ENCODE measurements around the gene MAMDC2.

Gene MAMDC2

GRCh38 chr9:70061776-70062175 is 18.1 kb downstream of the MAMDC2 start:
- no peak for DNase-seq (ENCODE audit: low read depth in 2 of 2)

DNA sequence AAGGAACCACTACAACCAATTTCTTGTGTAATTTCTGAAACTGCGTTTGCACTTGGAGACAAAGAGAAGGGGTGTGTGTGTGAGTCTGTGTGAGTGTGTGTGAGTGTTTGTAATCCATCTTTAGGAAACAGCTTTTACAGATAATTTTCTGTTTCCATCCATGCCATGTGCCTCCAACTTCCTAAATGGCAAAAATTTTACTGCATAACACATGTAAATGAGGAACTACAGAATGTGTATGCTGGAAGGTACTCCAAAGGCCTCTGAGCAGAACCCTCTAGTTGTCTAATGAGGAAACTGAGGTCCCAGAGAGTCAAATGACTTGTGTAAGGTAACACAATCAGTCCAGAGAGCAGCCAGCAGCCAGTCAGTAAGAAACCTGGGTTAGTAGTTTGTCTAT is 20.8 kb downstream of the MAMDC2 start:
- DNase-seq (ENCODE audit: low read depth in 2 of 2), result no peak

DNA sequence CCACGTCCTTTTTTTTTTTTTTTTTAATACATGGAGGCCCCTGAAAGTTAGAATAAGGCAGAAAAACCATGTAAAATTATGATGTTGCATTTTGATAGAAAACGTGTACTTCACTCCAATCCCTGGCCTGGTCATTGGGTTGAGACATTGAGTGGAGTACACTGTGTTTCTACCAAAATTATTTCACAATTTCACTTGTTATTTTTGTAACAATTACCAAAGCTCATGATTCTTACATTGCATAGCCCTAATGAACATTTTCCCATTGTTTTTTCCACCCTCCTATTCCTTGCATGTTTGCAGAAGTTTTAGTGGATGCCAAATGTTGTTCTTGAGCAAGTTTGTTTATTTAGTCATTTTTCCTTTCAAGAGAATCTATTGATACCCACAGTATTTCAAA is 21.9 kb downstream of the MAMDC2 start:
- no peak for DNase-seq (ENCODE audit: low read depth in 2 of 2)

GRCh38 chr9:70066418-70066817 is 22.8 kb downstream of the MAMDC2 start:
- DNase-seq (ENCODE audit: low read depth in 2 of 2), result no peak

- no peak for DNase-seq (ENCODE audit: low read depth in 2 of 2)
These were observed 23.2 kb downstream of the MAMDC2 start for GRCh38 chr9:70066874-70067273.

GRCh38 chr9:70069704-70070103 is 26.1 kb downstream of the MAMDC2 start:
- DNase-seq (ENCODE audit: low read depth in 2 of 2), result no peak

DNA sequence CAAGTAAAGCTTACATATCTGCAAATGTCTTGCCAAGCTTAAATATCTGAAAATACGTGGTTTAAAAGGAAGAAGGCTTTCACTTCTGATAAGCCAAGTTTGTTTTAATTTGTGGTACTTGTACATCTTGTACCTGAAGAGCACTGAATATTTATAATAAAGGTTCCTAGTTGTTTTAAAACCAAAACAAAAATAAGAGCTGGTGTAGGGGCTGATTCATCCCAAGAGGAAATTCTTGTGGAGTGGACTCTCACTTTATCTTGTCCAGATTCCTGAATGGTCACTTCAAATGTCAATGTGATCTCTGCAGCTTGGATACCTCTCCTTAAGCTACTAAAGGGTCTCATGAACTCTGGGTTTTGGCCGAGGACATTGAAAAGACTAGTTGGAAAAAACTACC is 29.5 kb downstream of the MAMDC2 start:
- no peak for DNase-seq (ENCODE audit: low read depth in 2 of 2)

DNA sequence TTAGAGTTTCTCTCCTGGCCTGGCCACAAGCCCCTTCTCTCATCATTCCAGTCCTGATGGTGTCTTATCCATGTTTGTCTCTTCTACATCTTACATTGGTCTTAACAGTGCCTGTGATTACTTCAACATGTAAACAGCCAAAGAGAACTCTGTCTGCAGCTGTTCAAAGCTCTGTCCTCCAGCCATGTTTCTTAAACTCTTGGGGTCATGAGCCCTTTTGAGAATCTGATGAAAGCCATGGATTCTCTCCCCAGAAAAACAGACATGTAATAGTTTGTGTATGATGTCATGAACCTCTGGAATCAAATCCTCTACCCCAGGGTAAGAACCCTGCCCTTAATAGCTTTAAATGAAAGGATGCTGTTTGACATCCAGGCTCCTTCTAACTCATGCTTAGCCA is 30.1 kb downstream of the MAMDC2 start:
- DNase-seq (ENCODE audit: low read depth in 2 of 2), result no peak

GRCh38 chr9:70076678-70077077 is 33.0 kb downstream of the MAMDC2 start:
- DNase-seq (ENCODE audit: low read depth in 2 of 2), result no peak

- DNase-seq (ENCODE audit: low read depth in 2 of 2), result no peak
These were observed 35.9 kb downstream of the MAMDC2 start for GRCh38 chr9:70079417-70080037.

DNA sequence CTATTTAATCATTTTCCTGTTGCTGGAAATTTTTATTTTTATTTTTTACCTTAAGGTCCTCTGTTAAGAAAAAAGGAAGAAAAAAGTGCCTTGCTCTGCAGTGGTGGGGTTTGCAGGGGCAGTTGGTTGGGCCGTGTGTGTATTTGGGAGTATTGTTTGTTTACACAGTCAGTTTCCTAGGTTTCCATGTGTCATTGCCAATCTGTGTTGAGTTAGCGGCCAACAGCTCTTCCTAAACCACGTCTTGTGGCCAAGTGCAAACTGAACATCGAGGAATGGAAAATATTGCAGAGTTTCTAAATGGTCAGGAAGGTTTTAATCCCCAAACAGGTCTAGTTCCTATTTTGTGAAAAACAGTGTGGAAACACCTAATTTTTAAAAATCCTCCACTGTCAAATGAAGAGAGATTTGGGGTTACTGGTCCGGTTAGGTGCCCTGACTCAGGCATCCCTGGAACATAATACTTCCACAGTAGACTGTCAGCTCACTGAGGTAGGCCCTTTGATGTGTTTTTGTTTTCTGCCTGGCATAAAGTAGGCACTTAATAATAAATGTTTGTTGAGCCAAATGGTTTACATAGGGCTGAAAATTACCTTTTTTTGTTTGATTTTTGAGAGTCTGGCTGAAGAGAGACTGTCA is 37.0 kb downstream of the MAMDC2 start:
- DNase-seq (ENCODE audit: low read depth in 2 of 2), result no peak

- no peak for DNase-seq (ENCODE audit: low read depth in 2 of 2)
These were observed 37.5 kb downstream of the MAMDC2 start for GRCh38 chr9:70081120-70081495.

GRCh38 chr9:70083429-70083828 is 39.8 kb downstream of the MAMDC2 start:
- DNase-seq (ENCODE audit: low read depth in 2 of 2), result no peak

GRCh38 chr9:70085241-70085640 is 41.6 kb downstream of the MAMDC2 start:
- peak in 1 of 2 experiments; percentile 5 for DNase-seq (ENCODE audit: low read depth in 2 of 2)

DNA sequence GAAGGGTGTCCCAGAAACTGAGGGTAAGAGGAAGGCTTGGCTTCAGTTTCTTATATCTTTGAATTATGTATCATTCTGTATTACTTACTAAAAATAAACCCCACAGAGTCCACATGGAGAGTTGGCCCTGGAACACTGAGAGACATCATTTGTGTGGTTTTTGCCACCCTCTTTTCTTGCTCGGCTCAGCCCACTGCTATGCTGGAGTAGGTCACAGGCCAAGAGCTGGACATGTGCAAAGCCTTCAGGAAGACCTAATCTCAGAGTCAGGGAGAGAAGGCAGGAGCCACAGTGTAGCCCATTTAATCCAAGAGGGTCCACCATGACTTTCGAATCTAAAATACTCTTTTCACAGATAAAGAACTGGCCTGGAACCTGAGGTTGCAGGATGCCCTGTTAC is 47.5 kb downstream of the MAMDC2 start:
- no peak for DNase-seq (ENCODE audit: low read depth in 2 of 2)

DNA sequence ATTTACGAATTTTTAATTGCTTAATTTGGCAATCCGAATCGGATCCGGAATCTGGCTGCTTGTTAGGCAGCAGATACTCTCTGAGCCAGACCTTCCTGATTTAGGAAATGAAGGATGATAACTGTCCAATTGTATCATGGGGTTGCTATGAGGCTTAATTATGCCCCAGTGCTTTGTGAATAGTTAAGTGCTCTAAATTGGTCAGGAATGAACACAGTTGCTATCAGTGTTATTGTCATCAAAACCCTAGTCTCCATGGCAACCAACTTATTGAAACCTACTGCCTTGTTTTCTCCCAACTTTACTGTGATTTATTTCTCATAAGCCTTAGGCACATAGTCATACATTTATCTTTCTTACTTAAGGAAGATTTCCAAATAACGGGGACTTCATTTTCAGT is 47.9 kb downstream of the MAMDC2 start:
- DNase-seq (ENCODE audit: low read depth in 2 of 2), result no peak

DNA sequence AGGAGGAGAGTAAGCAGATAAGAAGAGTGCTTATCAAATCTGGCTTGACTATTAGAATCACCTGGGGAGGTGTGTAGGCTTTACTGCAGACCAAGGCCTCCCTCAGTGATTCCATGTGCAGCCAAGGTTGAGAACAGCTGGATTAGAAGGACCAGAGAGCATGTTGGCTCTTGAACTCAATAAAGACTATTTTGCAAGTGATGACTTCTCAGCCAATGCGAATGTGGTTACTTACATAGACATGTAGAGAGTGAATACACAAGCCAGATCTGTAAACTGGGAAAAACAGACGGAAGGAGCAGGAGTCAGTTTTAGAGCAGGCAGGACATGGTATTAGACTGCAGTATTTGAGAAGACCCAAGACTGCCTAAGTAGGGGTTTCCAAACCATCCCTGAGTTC is 48.5 kb downstream of the MAMDC2 start:
- no peak for DNase-seq (ENCODE audit: low read depth in 2 of 2)

GRCh38 chr9:70093095-70093494 is 49.4 kb downstream of the MAMDC2 start:
- no peak for DNase-seq (ENCODE audit: low read depth in 2 of 2)

DNA sequence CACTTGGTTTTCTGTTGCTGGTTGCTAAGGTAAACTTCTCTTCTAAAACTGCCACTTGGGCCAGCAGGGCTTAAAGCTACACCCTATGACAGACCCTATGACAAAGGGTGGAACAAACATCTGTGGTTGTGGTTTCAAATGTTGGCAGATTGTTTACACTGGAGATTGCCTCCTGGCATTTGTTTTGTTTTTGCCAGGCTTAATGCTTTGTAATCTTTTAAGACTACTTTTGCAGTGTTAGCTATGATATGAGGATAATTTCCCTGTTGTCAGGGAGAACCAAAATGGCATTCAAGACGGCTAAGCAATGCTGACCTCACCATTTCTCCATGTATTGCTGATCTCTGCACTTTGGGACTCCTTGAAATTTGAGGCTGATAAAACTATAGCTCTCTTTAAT is 50.3 kb downstream of the MAMDC2 start:
- DNase-seq (ENCODE audit: low read depth in 2 of 2), result no peak

DNA sequence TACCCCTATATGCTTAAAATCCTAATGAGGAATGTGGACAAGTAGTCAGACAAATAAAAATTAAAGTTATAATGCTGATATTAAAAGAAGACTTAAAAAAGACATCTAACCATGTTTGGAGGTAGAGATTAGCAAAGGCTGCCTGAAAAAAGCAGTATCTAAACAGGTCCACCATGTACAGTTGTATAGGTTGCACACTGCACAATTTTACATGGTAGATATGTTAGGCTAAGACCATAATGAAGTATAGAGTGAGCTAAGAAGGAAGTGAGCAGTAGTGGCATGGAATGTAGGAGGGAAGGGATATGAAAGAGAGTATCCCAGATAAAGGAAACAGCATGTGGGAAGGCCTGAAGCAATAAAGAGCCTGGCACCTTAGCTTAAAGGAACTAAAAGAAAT is 51.1 kb downstream of the MAMDC2 start:
- no peak for DNase-seq (ENCODE audit: low read depth in 2 of 2)

GRCh38 chr9:70097187-70097586 is 53.5 kb downstream of the MAMDC2 start:
- DNase-seq (ENCODE audit: low read depth in 2 of 2), result no peak

DNA sequence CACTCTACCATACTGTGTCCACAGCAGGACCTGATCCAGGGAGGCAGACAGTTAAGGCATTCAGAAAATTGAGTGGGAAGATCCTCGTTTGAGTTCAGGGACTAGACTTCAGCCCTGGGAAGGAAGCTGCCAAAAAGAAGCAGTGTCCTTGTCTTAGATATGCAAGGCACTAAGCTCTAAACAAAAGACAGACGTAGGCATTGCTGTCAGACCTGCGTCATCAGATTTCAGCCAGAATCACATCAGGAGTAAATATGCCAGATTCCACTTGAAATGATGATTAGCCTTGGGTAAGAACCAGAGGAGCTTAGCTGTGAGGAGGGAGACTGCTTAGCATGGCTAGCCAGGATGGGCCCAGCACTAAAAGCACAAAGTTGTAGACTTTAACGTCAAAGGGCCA is 56.7 kb downstream of the MAMDC2 start:
- no peak for DNase-seq (ENCODE audit: low read depth in 2 of 2)

DNA sequence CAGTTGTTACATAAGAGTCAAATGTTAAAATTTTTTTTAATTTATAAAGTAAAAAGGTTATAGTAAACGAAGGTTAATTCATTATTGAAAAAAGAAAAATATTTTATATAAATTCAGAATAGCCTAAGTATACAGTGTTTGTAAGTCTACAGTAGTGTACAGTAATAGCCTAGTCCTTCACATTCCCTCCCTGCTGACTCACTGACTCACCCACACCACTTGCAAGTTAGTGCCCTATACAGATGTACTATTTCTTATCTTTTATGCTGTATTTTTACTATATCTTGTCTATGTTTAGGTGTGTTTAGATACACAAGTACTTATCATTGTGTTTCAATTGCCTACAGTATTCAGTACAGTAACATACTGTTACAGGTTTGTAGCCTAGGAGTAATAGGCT is 57.6 kb downstream of the MAMDC2 start:
- no peak for DNase-seq (ENCODE audit: low read depth in 2 of 2)

DNA sequence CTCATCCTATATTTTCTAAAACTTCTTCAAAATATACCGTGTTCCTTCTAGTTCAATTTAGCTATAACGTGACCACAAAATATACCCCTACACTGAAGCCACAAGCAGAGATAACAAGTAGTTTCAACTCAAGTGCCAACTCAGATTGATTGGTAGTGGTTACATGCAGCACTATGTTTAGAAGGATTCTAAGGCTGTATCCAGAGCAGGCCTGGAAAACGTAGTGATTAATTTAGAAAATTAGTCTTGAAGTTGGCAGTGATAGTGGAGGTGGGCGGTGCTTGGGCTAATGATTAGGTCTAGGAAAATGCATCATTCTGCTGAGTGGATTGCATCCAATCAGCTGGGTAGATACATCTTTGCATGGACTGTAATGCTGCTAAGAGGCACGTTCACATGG is 61.5 kb downstream of the MAMDC2 start:
- no peak for DNase-seq (ENCODE audit: low read depth in 2 of 2)

Measured in fibroblast of skin of left biceps (primary cell).